B cell (primary cell): ENCODE data around the gene ZNF804A. TPM values are rescaled to one million over a fixed set of nuclear protein-coding genes. Genes with fewer than 3 reads are reported as not detected.

Experiments used
- ATAC-seq: fragments of 200-7000 bp; cut with Tn5 transposase; one replicate; pipeline ENCODE4 v1.10.0; 2021; ENCODE audit warnings: low read depth, mild to moderate bottlenecking, moderate number of reproducible peaks, moderate library complexity
- CTCF ChIA-PET: fragments of 350-600 bp; sonication (Branson Sonifier 250); formaldehyde crosslinking; loops from one replicate; lab custom pipeline; 2021; ENCODE audit warnings: antibody characterized with exemption, inconsistent platforms; lab: Charles Lee
- POLR2A ChIA-PET: fragments of 350-600 bp; sonication (Branson Sonifier 250); formaldehyde crosslinking; loops from one replicate; lab custom pipeline; 2021; ENCODE audit warnings: antibody characterized with exemption; lab: Charles Lee
- DNase-seq: peaks from one replicate; pipeline ENCODE4 v3.0.0; 2013
- H2AFZ ChIP-seq: 2 replicates; pipeline ENCODE4 v1.6.1; 2012; ENCODE audit warnings: mild to moderate bottlenecking, low read depth, low read length; ENCODE audit not compliant: insufficient read depth, poor library complexity, severe bottlenecking
- H3K27ac ChIP-seq, 2 donors: 1 replicate in 1 of 2; 2 replicates in 1 of 2; pipeline ENCODE4 v1.5.1; 2012 to 2013; ENCODE audit warnings: low read length in 2 of 2, mild to moderate bottlenecking in 2 of 2, moderate library complexity in 1 of 2
- H3K27me3 ChIP-seq, 4 experiments: fragments of 200-600 bp in 1 of 4; sonication (generic) in 1 of 4; replicated peaks in 1 of 4; 1 replicate in 2 of 4; 2 replicates in 2 of 4; pipeline versions ENCODE4 v1.6.1 to v1.7.0; 2013 to 2016; ENCODE audit warnings: low read length in 3 of 4, mild to moderate bottlenecking in 2 of 4, mixed read lengths in 1 of 4, moderate library complexity in 1 of 4; ENCODE audit not compliant: insufficient read depth in 4 of 4, control insufficient read depth in 3 of 4; ENCODE audit errors: control extremely low read depth in 1 of 4
- H3K36me3 ChIP-seq, 2 experiments: replicated peaks in 1 of 2; 1 replicate in 1 of 2; 2 replicates in 1 of 2; pipeline versions ENCODE4 v1.6.1 to v1.7.1; 2013; ENCODE audit warnings: low read length in 1 of 2; ENCODE audit not compliant: insufficient read depth in 2 of 2, control insufficient read depth in 1 of 2; ENCODE audit errors: control extremely low read depth in 1 of 2, extremely low read depth in 1 of 2
- H3K4me1 ChIP-seq, 2 donors: fragments of 200-600 bp in 1 of 2; sonication (generic) in 1 of 2; 1 replicate in 1 of 2; 2 replicates in 1 of 2; pipeline versions ENCODE4 v1.5.1 to v1.6.1; 2013 to 2017; ENCODE audit warnings: low read length in 2 of 2; ENCODE audit not compliant: control insufficient read depth in 2 of 2, insufficient read depth in 2 of 2
- H3K4me2 ChIP-seq: replicated peaks from 2 replicates; pipeline ENCODE3; 2012; ENCODE audit warnings: mild to moderate bottlenecking, low read depth, low read length; ENCODE audit not compliant: poor library complexity, severe bottlenecking
- H3K4me3 ChIP-seq, 5 experiments: fragments of 200-600 bp in 1 of 5; sonication (generic) in 1 of 5; 1 replicate in 3 of 5; 2 replicates in 2 of 5; pipeline versions ENCODE4 v1.5.1 to v1.7.0; 2011 to 2016; ENCODE audit warnings: low read length in 4 of 5, mild to moderate bottlenecking in 4 of 5, low read depth in 2 of 5, control low read depth in 1 of 5, moderate library complexity in 1 of 5; ENCODE audit not compliant: insufficient read depth in 1 of 5; ENCODE audit errors: control extremely low read depth in 1 of 5, extremely low read depth in 1 of 5
- H3K79me2 ChIP-seq: fragments of 200-600 bp; sonication (generic); one replicate; pipeline ENCODE4 v1.6.0; 2016; ENCODE audit warnings: low read length; ENCODE audit not compliant: control insufficient read depth, insufficient read depth
- H3K9ac ChIP-seq: fragments of 200-600 bp; sonication (generic); 2 replicates; pipeline ENCODE4 v1.6.1; 2017; ENCODE audit warnings: mild to moderate bottlenecking, low read length, moderate library complexity
- H3K9me3 ChIP-seq, 3 donors: one replicate each; pipeline versions ENCODE4 v1.6.1 to v1.7.1; 2013; ENCODE audit warnings: low read length in 2 of 3; ENCODE audit not compliant: control insufficient read depth in 2 of 3, insufficient read depth in 1 of 3; ENCODE audit errors: control extremely low read depth in 1 of 3
- H4K20me1 ChIP-seq: 2 replicates; pipeline ENCODE4 v1.6.0; 2012; ENCODE audit warnings: mild to moderate bottlenecking, low read length; ENCODE audit not compliant: insufficient read depth, control insufficient read depth, poor library complexity, severe bottlenecking
- H3K27ac Mint-ChIP-seq: one replicate; pipeline ENCODE4 v1.8.0; 2021; ENCODE audit warnings: mixed read lengths
- H3K27me3 Mint-ChIP-seq: one replicate; pipeline ENCODE4 v1.8.0; 2021; ENCODE audit warnings: mixed read lengths
- H3K4me1 Mint-ChIP-seq: one replicate; pipeline ENCODE4 v1.8.0; 2021; ENCODE audit warnings: mixed read lengths
- H3K4me3 Mint-ChIP-seq: one replicate; pipeline ENCODE4 v1.8.0; 2021; ENCODE audit warnings: mixed read lengths
- H3K9me3 Mint-ChIP-seq: one replicate; pipeline ENCODE4 v1.8.0; 2022; ENCODE audit warnings: mixed read lengths; ENCODE audit not compliant: insufficient read depth
- EZH2 ChIP-seq: IDR thresholded peaks from 2 replicates; pipeline ENCODE4 v1.6.1; 2012; ENCODE audit warnings: borderline replicate concordance, low read depth, mild to moderate bottlenecking, moderate library complexity, low read length; ENCODE audit not compliant: insufficient read depth, poor library complexity, severe bottlenecking
- WGBS: methylation state at CpG from one replicate; pipeline ENCODE4 v1.1.5; 2013; ENCODE audit warnings: missing lambda C conversion rate; ENCODE audit not compliant: insufficient coverage; 5-methylcytosine and 5-hydroxymethylcytosine counted together
- intact Hi-C: fragments of 100-400 bp; cut with micrococcal nuclease; formaldehyde crosslinking; loops from one replicate; pipeline ENCODE4 v1.10.0; 2022
- polyA plus RNA-seq: library from polyadenylated mRNA; depleted of rRNA; stranded (reverse); fragments of >200 nt; gene quantifications from 2 replicates; pipeline ENCODE4 v1.2.3, GENCODE V29; 2012
- total RNA-seq, 2 donors: library from RNA; stranded (reverse); fragments of 120-200 nt in 1 of 2; gene quantifications; 1 replicate in 1 of 2; 2 replicates in 1 of 2; pipeline versions ENCODE4 v1.2.3 to v1.2.4, GENCODE V29; 2013 to 2022
- TF ChIP-seq, protein P1 (sequence below): fragments of 200-600 bp; IDR thresholded peaks from one replicate; pipeline ENCODE4 v1.8.0; 2022; ENCODE audit warnings: antibody characterized with exemption, mild to moderate bottlenecking

Gene ZNF804A
- total and polyA plus RNA-seq, 2 donors (not counting 1 experiment from before 2014, with no cell fraction given), result 1.2 to 2.4 TPM

DNA sequence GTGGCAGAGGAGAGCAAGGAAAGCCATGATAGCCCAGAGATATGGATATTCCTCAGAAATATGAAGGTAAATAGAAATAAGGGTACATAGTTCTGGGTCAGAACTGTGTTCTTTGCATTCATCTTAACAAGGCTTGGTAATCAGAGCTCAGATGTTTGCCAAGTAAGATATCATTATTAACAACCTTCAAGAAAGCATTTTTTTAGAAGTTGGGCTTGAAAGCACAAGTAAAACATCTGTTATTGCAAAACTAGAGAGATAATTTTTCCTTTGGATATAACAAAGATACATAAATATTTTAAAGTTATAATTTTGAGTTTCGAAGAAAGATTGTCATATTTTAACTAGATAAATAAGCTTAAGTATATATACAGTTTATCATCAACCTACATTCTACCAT, 171.4 kb downstream of the ZNF804A start:
- no peak for TF ChIP-seq EZH2
- TF ChIP-seq, protein P1, sequence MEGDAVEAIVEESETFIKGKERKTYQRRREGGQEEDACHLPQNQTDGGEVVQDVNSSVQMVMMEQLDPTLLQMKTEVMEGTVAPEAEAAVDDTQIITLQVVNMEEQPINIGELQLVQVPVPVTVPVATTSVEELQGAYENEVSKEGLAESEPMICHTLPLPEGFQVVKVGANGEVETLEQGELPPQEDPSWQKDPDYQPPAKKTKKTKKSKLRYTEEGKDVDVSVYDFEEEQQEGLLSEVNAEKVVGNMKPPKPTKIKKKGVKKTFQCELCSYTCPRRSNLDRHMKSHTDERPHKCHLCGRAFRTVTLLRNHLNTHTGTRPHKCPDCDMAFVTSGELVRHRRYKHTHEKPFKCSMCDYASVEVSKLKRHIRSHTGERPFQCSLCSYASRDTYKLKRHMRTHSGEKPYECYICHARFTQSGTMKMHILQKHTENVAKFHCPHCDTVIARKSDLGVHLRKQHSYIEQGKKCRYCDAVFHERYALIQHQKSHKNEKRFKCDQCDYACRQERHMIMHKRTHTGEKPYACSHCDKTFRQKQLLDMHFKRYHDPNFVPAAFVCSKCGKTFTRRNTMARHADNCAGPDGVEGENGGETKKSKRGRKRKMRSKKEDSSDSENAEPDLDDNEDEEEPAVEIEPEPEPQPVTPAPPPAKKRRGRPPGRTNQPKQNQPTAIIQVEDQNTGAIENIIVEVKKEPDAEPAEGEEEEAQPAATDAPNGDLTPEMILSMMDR, result no peak
- Mint-ChIP-seq H3K4me3 (no peak overlapping the region), H3K9me3 (no peaks in the 10 kb centered on the region), H3K4me1 (peaks cover 4% of the 10 kb centered on the region), H3K27ac (no peak overlapping the region), H3K27me3 (no peaks in the 10 kb centered on the region)
- no peak overlapping the region for H3K4me2 ChIP-seq
- ATAC-seq (no peak), DNase-seq (no peak)
- no peak overlapping the region for H3K4me3 ChIP-seq
- H4K20me1 ChIP-seq, result no peaks in the 10 kb centered on the region
- H3K9me3 ChIP-seq, result peaks cover 0 to 1% (median 0%) of the 10 kb centered on the region in 3 donors
- POLR2A ChIA-PET, result no interaction called here
- no peaks in the 10 kb centered on the region for H3K36me3 ChIP-seq
- no peak overlapping the region for H2AFZ ChIP-seq
- no peaks in the 10 kb centered on the region for H3K27me3 ChIP-seq
- CTCF ChIA-PET, result no interaction called here
- H3K9ac ChIP-seq, result no peak overlapping the region
- intact Hi-C loops, result no loop called here
- no peaks in the 10 kb centered on the region for H3K79me2 ChIP-seq
- no CpG with 5 or more reads among the region's 1 CpG for WGBS
- H3K27ac ChIP-seq, result no peak overlapping the region
- H3K4me1 ChIP-seq, result no peaks in the 10 kb centered on the region

DNA sequence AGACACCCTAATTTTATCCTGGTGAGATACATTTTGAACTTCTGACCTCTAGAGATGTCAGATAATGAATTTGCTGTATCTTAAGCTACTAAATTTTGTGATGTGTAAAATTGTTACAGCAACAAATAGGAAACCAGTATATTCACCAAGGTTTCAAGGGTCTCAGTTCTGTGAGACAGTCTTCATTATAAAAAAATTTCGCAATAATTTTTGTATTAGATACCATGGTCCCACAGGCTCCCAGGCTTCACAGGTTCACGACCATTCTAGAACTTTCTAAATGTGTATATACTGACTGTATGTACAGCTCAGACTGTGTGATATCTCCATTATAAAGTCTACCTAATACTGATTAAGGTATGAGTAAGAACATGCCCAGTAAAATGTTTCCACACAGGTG, 181.4 kb downstream of the ZNF804A start:
- TF ChIP-seq, protein P1, result no peak
- TF ChIP-seq EZH2, result no peak
- H3K4me1 Mint-ChIP-seq, result peaks cover 2% of the 10 kb centered on the region
- H3K9me3 ChIP-seq, result no peaks in the 10 kb centered on the region
- H3K4me3 ChIP-seq, result no peak overlapping the region
- no peak overlapping the region for H3K9ac ChIP-seq
- H3K27ac ChIP-seq, result no peak overlapping the region
- H3K4me3 Mint-ChIP-seq, result no peak overlapping the region
- ChIA-PET CTCF (no interaction called here), POLR2A (no interaction called here)
- no peaks in the 10 kb centered on the region for H3K36me3 ChIP-seq
- no peaks in the 10 kb centered on the region for H3K9me3 Mint-ChIP-seq
- no peaks in the 10 kb centered on the region for H3K27me3 ChIP-seq
- ATAC-seq (no peak), DNase-seq (no peak)
- no peaks in the 10 kb centered on the region for H3K79me2 ChIP-seq
- H3K4me2 ChIP-seq, result no peak overlapping the region
- no peaks in the 10 kb centered on the region for H3K27me3 Mint-ChIP-seq
- H3K27ac Mint-ChIP-seq, result no peak overlapping the region
- intact Hi-C loops, result no loop called here
- H4K20me1 ChIP-seq, result no peaks in the 10 kb centered on the region
- WGBS, result no CpG with 5 or more reads among the region's 2 CpGs
- no peaks in the 10 kb centered on the region for H3K4me1 ChIP-seq
- H2AFZ ChIP-seq, result no peak overlapping the region
